Middle frontal gyrus (tissue), 1 donor: Measurements from ENCODE around the gene XPC.
"Not testable (repeated sequence)": the region's sequence is repeated elsewhere in the genome, so short reads cannot be mapped to it uniquely, and the experiment has no call there.

ENCODE experiments used
- DNase-seq: peaks from one replicate; pipeline ENCODE4 v3.0.0-alpha.2; 2015; ENCODE audit warnings: low spot score; ENCODE audit errors: extremely low spot score

Gene XPC

DNA sequence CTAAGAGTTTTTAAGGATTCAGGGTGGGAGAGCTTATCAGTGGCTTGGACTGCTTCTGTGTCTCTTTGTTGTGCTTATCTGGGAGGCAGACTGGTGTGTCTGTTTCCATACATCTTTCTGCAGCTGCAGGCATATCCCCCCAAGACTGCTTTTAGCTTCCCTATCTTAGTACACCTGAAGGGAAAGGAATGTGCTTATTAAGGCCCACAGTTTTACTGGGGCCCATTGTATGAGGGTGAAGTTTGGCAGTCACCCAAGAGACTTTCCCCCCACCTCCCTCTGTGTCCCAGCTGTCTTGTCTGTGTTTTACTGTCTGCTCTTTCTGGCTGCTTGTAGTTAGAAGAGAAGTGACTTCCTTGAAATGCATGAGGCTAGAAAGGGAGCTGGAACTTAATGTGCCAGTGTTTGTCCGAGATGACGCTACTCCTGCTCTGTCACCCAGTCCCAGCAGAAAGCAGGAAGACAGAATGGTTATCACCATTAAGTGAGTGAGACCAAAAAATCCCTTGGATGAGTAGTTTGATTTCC, 57.4 kb downstream of the XPC start:
- DNase-seq, result not testable (repeated sequence)

DNA sequence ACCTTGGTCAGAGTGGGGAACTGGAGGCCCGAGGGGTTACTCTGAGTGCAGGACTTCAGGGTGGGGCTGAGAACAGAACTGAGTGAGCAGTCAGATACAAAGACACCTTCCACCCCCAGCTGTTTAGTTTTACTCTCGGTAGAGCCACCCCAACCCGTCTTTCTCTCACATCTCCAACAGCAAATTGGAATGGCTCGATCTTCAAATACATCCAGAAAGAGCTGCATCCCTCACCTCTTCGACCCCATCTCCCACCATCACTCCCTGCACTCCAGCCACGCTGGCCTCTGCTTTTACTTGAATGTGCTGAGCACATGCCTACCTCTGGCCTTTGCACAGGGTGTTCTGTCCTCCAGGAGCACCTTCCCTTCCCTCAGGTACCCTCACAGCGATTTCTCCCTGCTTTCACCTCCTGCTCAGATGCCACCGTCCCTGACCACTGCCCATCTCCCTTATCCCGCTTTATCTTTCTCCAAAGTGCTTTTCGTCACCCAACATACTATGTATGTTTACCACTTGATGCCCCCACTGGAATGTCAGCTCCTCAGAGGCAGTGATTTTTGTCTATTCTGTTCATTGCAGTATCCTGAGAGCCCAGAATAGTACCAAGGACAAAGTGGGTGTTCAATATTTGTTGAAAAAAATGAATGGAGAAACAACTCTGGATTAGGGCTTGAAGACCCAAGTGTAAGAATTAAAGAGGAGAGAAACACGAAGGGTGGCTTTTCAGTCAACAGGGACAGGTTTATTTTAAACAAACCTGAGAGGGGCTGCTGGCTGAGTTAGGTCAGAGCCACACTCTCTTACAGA, 58.1 kb downstream of the XPC start:
- no peak for DNase-seq

DNA sequence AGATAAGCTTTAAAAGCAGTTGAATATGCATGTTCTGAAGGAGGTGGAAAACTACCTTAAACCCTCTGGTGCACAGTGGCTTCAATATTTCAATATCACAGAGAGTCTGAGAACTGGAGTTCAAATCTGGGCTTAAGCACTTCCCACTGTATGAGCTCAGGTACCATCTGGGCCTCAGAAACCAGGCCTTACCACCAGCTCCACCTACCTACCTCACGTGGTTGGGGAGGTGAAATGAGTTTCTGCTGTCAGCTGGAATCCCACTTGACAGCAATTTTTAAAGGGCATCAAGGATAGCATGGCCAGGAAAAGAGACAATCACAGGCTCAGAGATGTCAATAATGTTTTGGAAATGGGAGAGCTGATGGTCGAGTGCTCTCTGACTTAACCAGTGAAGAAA, 58.8 kb downstream of the XPC start:
- DNase-seq, result no peak

DNA sequence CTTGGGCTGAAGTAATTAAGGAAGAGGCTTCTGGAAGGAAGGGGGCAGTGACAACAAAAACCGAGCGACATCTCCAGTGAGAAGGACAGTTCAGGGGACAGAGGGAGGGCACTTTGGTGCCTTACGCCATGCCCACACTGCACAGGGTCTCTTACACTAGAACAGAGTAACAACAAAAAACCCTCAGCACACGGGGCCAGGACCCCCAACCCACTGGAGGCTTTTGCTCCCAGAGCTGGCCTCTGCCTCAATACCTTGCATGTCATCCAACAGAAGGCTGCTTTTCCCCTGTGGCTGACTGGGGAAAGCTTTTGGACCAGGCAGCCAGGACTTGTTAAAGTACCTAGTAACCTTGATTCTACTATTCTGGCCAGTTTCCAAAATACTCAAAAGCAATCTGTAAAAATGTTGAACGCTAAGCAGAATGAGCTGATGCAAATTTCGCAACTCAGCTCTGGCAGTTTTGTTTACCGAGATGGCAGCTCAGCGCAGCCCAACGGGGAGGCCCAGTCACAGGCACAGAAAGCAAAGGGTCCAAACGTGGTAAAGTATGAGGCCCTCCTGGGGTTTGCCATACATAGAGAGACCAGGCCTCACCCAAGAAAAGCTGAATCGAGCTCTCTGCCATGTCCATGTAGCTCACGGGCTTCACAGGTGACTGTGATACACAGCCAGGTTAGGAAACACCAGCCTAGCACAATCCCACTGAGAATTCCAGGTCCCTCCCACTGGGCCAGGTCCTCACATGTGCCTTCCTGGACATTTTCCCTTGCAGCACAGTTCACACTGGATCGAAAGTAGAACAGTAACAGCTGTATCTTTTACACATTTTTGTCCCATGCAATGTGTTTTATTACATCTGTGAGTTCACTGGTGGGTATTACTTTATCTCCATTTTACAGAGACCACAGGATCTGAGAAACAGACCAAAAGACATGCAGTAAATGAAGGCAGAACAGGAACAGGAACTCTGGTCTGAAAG, 59.7 kb downstream of the XPC start:
- no peak for DNase-seq

DNA sequence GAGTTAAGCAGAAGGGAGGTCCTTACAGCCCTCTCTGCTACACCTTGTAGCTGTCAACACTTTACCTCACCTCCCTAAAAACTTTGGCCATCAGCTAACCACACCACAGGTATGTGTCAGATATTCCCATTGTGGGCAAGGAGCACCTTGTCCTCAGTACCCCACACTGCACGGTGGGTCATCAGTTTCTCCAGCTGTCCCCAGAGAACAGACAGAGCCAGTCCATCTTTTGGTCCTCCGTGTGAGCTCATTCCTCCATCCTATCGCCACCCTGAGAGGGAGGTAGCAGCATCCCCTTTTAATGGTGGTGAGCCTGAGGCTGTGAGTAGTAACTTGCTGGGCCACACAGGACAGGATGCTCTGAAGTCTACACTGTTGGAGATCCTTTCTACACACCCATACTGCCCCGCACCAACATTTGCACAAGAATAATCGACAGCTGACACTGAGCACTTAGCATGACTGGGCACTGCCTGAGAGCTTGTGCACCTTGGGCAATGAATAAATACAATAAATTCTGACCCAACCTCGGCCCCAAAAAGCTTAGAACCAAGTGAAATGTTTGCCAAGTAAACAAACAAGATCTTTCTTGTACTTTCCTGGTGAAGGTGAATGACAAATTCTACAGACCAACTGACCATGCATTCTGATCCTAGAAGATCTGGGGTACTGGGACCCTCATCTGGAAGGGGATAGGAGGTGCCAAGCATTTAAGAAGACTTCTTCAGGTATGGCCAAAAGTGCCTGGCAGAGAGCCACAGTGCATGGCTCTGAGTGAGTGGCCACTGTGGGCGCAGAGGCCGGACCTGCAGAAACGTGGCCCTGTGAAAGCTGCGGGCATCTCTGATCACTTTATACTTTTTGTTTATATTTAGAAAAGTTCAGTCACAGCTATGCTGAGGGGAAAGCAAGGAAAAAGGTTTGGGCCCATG, 60.7 kb downstream of the XPC start:
- DNase-seq, result no peak

DNA sequence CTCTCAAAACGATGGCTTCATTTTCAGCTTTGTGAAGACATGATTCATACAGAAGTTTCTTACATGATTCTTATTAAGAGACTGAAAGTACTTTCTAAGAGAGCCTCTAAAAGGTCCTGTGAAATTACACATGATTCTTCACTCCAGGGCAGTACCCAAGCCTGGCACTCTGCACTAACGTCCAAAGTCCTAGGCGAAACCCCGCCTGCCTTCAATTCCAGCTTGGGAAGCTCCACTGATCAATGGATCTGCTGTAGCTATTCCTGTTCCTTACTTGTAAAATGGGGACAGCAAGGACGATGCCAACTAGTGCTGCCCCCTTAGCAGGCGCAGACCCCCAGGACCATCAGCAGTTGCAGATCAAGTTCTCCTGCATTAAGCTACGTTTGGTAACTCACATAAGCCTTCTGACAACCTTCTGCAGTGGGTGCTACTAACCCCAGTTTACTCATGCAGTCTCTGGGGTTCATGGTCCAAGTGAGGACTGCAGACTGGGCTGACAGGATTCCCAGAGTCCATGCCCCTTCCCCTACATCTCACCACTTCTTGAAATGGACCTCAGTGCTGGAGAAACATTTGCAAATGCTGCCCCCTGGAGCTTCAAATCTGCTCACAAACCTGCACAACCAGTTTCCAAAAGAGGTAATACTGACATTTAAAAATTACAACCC, 64.3 kb downstream of the XPC start:
- no peak for DNase-seq

DNA sequence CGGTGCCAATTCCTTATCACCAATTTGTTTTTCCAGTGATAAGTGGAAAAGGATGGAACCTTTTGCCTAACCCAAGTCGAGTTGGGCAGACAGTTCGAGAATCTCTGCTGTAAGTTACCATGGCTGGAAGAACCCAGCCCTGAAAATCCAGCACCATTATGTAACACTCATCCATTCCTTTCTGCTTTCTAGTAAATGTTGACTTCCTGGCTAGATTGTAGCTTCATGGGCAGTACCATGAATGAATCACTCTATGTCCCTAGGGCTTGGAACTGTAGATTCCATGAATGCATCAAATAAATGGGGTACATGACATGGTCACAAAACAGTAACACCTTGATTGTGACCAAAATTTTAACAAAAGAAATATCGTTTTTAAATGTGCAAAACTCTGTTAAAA, 67.7 kb downstream of the XPC start:
- DNase-seq, result no peak

DNA sequence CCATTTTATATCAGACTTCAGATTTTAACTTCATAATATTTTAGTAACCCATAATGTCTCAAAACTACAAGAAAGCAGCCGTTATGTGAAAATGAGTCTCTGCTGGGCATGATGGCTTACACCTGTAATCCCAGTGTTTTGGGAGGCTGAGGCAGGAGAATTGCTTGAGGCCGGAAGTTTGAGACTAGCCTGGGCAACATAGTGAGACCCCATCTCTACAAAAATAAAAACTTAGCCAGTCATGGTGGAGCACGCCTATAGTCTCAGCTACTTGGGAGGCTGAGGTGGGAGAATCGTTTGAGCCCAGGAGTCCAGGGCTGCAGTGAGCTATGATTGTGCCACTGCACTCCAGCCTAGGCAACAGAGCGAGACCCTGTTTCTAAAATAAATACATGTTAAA, 68.6 kb downstream of the XPC start:
- DNase-seq, result not testable (repeated sequence)

DNA sequence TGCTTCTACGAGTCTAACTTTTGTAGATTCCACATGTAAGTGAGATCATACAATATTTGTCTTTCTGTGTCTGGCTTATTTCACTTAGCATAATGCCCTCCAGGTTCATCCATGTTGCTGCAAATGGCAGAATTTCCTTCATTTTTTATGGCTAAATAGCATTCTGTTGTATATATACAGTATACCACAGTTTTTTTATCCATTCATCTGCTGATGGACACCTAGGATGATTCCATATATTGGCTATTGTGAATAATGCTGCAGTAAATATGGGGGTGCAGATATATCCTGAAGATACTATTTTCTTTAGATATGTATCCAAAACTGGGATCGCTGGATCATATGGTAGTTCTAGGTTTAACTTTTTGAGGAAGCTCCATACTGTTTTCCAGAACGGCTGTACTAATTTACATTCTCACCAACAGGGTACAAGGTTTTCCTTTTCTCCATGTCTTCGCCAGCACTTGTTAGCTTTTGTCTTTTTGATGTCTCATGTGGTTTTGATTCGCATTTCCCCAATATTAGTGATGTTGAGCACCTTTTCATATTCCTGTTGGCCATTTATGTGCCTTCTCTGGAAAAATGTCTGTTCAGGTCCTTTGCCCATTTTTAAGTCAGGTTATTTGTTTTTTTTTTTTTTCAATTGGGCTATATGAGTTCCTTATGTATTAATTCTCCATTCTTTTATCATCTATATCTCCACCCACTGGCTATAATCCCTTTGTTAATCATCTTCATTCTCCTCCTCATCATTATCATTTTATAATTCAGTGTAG, 80.6 kb downstream of the XPC start:
- DNase-seq, result no peak

DNA sequence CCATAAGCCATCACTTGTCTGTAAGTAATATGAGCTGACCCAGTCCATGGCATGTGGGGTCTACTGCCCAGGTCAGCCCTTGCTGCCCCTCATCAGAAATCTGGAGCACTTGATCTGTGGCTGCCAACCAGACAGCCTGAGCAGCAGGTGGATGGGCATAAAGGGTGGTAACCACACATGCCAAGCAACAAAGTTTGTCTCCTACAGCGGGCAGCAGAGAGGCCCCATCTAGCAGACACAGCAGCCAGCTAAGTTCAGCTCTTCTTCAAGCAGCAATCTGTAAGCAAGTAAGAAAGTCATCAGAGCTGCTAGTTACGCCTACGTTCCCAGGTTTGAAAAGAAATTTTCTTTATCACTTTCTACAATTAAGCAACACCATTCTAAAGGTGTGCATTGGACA, 81.7 kb downstream of the XPC start:
- no peak for DNase-seq
